DMS53 (cell line): Measurements from ENCODE around the gene KRT71.

Source experiments
- DNase-seq: peaks from one replicate; lab custom pipeline; 2025; lab: John Stamatoyannopoulos, UW

Gene KRT71

GRCh38 chr12:52495389-52495788, 57.6 kb downstream of the KRT71 start:
- no peak for DNase-seq

GRCh38 chr12:52494518-52494917, 58.4 kb downstream of the KRT71 start:
- no peak for DNase-seq

GRCh38 chr12:52494100-52494499, 58.8 kb downstream of the KRT71 start:
- no peak for DNase-seq
